Transverse colon (tissue), 4 donors: ENCODE results near the gene BANF2. TPM values are rescaled to one million over a fixed set of nuclear protein-coding genes. Genes with fewer than 3 reads are reported as not detected.
A peak's percentile ranks its signal among the peaks of the same experiment; 100 is the strongest.

ENCODE experiments used
- DNase-seq: peaks from one replicate; pipeline ENCODE4 v3.0.0-alpha.2; 2019
- H3K27ac ChIP-seq, 4 donors: fragments of 200-600 bp; sonication (generic); 2 replicates each; pipeline ENCODE4 v1.5.1; 2016 to 2018; ENCODE audit warnings: inconsistent platforms in 4 of 4
- H3K27me3 ChIP-seq: fragments of 200-600 bp; sonication (generic); 2 replicates; pipeline ENCODE4 v1.5.1; 2017; ENCODE audit warnings: inconsistent platforms
- H3K36me3 ChIP-seq, 4 donors: fragments of 200-600 bp; sonication (generic); 2 replicates each; pipeline ENCODE4 v1.5.1; 2017 to 2019; ENCODE audit warnings: inconsistent platforms in 4 of 4
- H3K4me1 ChIP-seq, 4 donors: fragments of 200-600 bp; sonication (generic); 2 replicates each; pipeline ENCODE4 v1.5.1; 2017 to 2020; ENCODE audit warnings: inconsistent platforms in 4 of 4
- H3K4me3 ChIP-seq, 4 donors: fragments of 200-600 bp; sonication (generic); 1 replicate in 1 of 4; 2 replicates in 3 of 4; pipeline versions ENCODE4 v1.5.1 to v1.6.1; 2017 to 2019; ENCODE audit warnings: inconsistent platforms in 4 of 4
- H3K9me3 ChIP-seq, 2 donors: fragments of 200-600 bp; sonication (generic); 2 replicates each; pipeline ENCODE4 v1.5.1; 2017 to 2019; ENCODE audit warnings: inconsistent platforms in 2 of 2
- CTCF ChIP-seq, 5 experiments: fragments of 200-600 bp in 3 of 5; fragments of 450-650 bp in 2 of 5; sonication (generic) in 3 of 5; IDR thresholded peaks; 1 replicate in 2 of 5; 2 replicates in 3 of 5; pipeline ENCODE4 v1.5.1; 2016 to 2017; ENCODE audit warnings: antibody characterized with exemption in 5 of 5, inconsistent platforms in 3 of 5, mild to moderate bottlenecking in 2 of 5, moderate library complexity in 1 of 5
- EP300 ChIP-seq: sonication (generic); formaldehyde crosslinking; IDR thresholded peaks from one replicate; pipeline ENCODE4 v1.6.1; 2017; ENCODE audit warnings: antibody characterized with exemption, low read depth
- POLR2A ChIP-seq: fragments of 450-650 bp; IDR thresholded peaks from one replicate; pipeline ENCODE4 v1.6.1; 2016; ENCODE audit warnings: antibody characterized with exemption, mild to moderate bottlenecking, moderate library complexity
- POLR2AphosphoS5 ChIP-seq, 3 donors: sonication (generic); formaldehyde crosslinking; IDR thresholded peaks; one replicate each; pipeline ENCODE4 v1.6.1; 2016; ENCODE audit warnings: antibody characterized with exemption in 3 of 3
- WGBS, 2 donors: methylation state at CpG; one replicate each; pipeline ENCODE4 v1.1.5; 2018; ENCODE audit warnings: low coverage in 1 of 2; 5-methylcytosine and 5-hydroxymethylcytosine counted together
- in situ Hi-C, 4 donors: fragments of 200-750 bp; cut with MboI; loops; one replicate each; pipeline versions ENCODE4 v1.15.0 to v1.15.1; 2017; ENCODE audit warnings: low sequenced_read_pairs in 3 of 4, low pct_ligation_motif_present in 1 of 4, low pct_unique_long_range_greater_than_20kb in 1 of 4
- intact Hi-C: fragments of 100-400 bp; cut with DNase I; formaldehyde crosslinking; loops from one replicate; pipeline ENCODE4 v1.15.1; 2023; ENCODE audit warnings: low total_unique reads
- total RNA-seq, 4 donors: library from RNA; depleted of rRNA; stranded (reverse); fragments of >200 nt; gene quantifications; one replicate each; pipeline ENCODE4 v1.1.0, GENCODE V29; 2016

The BANF2 gene
- total RNA-seq, 4 donors from 2014 or later, result not detected

DNA sequence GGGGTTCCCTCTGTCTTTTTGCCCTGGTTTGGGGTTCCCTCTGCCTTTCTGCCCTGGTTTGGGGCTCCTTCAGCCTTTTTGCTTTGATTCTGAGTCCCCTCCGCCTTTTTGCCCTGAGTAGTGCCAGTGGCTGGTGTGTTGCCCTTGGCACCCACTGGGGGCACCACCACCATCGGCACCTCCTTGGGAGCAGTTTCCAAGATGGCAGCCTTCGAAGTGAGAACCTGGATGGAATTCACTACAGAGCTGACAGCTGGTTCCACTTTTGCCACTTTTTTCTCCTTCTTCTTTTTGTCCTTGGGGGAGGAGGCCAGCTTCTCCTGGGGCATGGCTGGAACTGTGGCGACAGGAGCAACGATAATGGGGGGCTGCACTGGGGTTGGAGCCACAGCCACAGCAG lies 40.0 kb upstream of the BANF2 start:
- no peaks in the 10 kb centered on the region for H3K9me3 ChIP-seq
- 97% methylated on average over 5 of the region's 5 CpGs; no CpG with 5 or more reads in 1 of the 2 donors for WGBS, 2 donors
- DNase-seq, result no peak
- H3K36me3 ChIP-seq, result peaks cover 0 to 18% (median 5%) of the 10 kb centered on the region in 4 donors
- intact Hi-C loops (no loop called here), in situ Hi-C loops (loop anchor here in 2 of 4 donors (25.0 kb wide), 2 partner anchors 252 to 278 kb away; no protein-coding TSS in a partner anchor)
- no peak for TF ChIP-seq POLR2AphosphoS5 (IDR thresholded peaks at IDR 0.05)
- peaks cover 11 to 45% (median 24%) of the 10 kb centered on the region in 4 donors for H3K4me1 ChIP-seq
- peak overlapping the region in 2 of 4 donors; percentile 71 to 72 for H3K27ac ChIP-seq
- no peak overlapping the region for H3K4me3 ChIP-seq
- no peaks in the 10 kb centered on the region for H3K27me3 ChIP-seq

GRCh38 chr20:17660667-17661066 lies 39.1 kb upstream of the BANF2 start:
- Histone ChIP-seq H3K4me3 (no peak overlapping the region), H3K27ac (peak overlapping the region; percentile 0 to 72 (median 63)), H3K36me3 (peaks cover 0 to 18% (median 5%) of the 10 kb centered on the region in 4 donors), H3K27me3 (no peaks in the 10 kb centered on the region), H3K4me1 (peaks cover 11 to 47% (median 24%) of the 10 kb centered on the region in 4 donors), H3K9me3 (no peaks in the 10 kb centered on the region)
- in situ Hi-C loops, result loop anchor here in 2 of 4 donors (25.0 kb wide), 2 partner anchors 252 to 277 kb away; no protein-coding TSS in a partner anchor
- intact Hi-C loops, result no loop called here
- DNase-seq, result no peak
- no peak for TF ChIP-seq EP300
- TF ChIP-seq POLR2A, result no peak
- no peak for TF ChIP-seq CTCF (IDR thresholded peaks at IDR 0.05)
- TF ChIP-seq POLR2AphosphoS5 (IDR thresholded peaks at IDR 0.05), result no peak
- 48 to 78% methylated on average over 3 to 6 of the region's 6 CpGs for WGBS, 2 donors

GRCh38 chr20:17661121-17661744 lies 38.5 kb upstream of the BANF2 start:
- in situ Hi-C loops (loop anchor here in 2 of 4 donors (25.0 kb wide), 2 partner anchors 251 to 276 kb away; no protein-coding TSS in a partner anchor), intact Hi-C loops (no loop called here)
- H3K27ac ChIP-seq, result peak overlapping the region; percentile 0 to 72 (median 63)
- DNase-seq, result peak; percentile 41
- H3K9me3 ChIP-seq, result no peaks in the 10 kb centered on the region
- no peak for TF ChIP-seq POLR2A
- TF ChIP-seq POLR2AphosphoS5 (IDR thresholded peaks at IDR 0.05), result peak in 1 of 3 donors; percentile 61
- TF ChIP-seq EP300, result no peak
- no peak for TF ChIP-seq CTCF (IDR thresholded peaks at IDR 0.05)
- H3K36me3 ChIP-seq, result peaks cover 0 to 18% (median 5%) of the 10 kb centered on the region in 4 donors
- H3K27me3 ChIP-seq, result no peaks in the 10 kb centered on the region
- peaks cover 11 to 53% (median 24%) of the 10 kb centered on the region in 4 donors for H3K4me1 ChIP-seq
- 33 to 53% methylated on average over 3 to 5 of the region's 5 CpGs for WGBS, 2 donors
- no peak overlapping the region for H3K4me3 ChIP-seq

- peak overlapping the region in 3 of 4 donors; percentile 55 to 72 (median 71) for H3K27ac ChIP-seq
- WGBS, 2 donors, result 70 to 73% methylated on average over 5 to 10 of the region's 10 CpGs
- DNase-seq, result peak; percentile 26
- intact Hi-C loops, result no loop called here
- H3K9me3 ChIP-seq, result no peaks in the 10 kb centered on the region
- no peaks in the 10 kb centered on the region for H3K27me3 ChIP-seq
- H3K4me3 ChIP-seq, result no peak overlapping the region
- in situ Hi-C loops, result loop anchor here in 2 of 4 donors (25.0 kb wide), 2 partner anchors 250 to 275 kb away; no protein-coding TSS in a partner anchor
- peaks cover 11 to 62% (median 24%) of the 10 kb centered on the region in 4 donors for H3K4me1 ChIP-seq
- peaks cover 0 to 18% (median 5%) of the 10 kb centered on the region in 4 donors for H3K36me3 ChIP-seq
- TF ChIP-seq EP300 (no peak), CTCF (IDR thresholded peaks at IDR 0.05) (no peak), POLR2A (no peak), POLR2AphosphoS5 (IDR thresholded peaks at IDR 0.05) (peak in 2 of 3 donors; percentile 35 to 37)
These were observed 37.3 kb upstream of the BANF2 start for GRCh38 chr20:17662333-17663039.
